HT1080 (cell line): ENCODE results near the gene DNAJC1. TPM values are rescaled to one million over a fixed set of nuclear protein-coding genes. Genes with fewer than 3 reads are reported as not detected.
"Not testable (repeated sequence)": the region's sequence is repeated elsewhere in the genome, so short reads cannot be mapped to it uniquely, and the experiment has no call there.

Experiments used
- DNase-seq: peaks from one replicate; pipeline ENCODE4 v3.0.0-alpha.2; 2015; ENCODE audit warnings: low read depth
- total RNA-seq: library from RNA; depleted of rRNA; stranded (reverse); fragments of >200 nt; shearing (Covaris generic); gene quantifications from 2 replicates; pipeline ENCODE4 v1.2.3, GENCODE V29; 2014

The DNAJC1 gene
- total RNA-seq, 1 experiment from 2014 or later: 21.8 TPM

DNA sequence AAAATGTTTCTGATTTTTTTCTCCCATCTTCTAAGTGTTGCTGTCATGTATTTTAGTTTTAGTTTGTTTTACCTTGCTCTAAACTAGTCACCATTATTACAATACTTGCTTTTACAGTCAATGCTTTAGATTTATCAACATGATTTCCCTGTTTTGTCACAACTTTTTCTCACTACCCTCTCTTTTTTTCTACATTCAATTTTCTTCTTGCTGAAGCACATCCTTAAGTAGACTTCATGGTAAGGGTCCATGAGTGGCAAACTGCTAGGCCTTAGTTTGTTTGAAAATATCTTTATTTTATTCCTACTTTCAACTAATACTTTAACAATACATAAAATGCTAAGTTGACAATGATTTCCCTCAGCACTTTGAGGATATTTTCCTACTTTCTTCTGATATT lies 173.5 kb downstream of the DNAJC1 start:
- DNase-seq: no peak

DNA sequence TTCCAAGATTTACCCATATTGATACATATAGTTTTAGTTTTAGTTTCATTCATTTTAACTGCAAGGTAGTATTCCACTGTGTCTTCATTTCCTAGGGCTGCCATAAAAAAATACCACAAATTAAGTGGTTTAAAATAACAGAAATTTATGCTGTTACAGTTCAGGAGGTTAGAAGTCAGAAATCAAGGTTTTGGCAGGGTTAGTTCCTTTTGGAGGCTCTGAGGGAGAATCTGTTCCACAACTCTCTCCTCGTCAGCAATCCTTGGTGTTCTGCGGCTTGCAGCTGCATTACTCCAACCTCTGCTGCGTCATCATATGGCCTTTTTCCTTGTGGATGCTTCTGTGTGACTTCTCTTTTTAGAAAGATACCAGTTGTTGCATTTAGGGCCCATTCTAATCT lies 176.2 kb downstream of the DNAJC1 start:
- DNase-seq: no peak

DNA sequence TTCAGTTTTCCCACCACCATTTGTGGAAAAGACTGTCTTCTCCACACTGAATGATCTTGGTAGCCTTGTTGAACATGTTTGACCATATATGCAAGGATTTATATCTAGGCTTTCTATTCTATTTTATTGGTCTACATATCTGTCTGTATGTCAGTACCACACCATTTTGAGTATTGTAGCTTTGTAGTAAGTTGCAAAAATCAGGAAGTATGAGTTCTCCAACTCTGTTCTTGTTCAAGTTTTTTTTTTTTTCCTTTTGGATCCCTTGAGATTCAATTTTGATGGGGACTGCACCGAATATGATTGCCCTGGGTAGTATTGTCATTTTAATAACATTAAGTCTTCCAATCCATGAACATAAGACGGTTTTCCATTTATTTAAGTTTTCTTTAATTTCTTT lies 176.8 kb downstream of the DNAJC1 start:
- no peak for DNase-seq

DNA sequence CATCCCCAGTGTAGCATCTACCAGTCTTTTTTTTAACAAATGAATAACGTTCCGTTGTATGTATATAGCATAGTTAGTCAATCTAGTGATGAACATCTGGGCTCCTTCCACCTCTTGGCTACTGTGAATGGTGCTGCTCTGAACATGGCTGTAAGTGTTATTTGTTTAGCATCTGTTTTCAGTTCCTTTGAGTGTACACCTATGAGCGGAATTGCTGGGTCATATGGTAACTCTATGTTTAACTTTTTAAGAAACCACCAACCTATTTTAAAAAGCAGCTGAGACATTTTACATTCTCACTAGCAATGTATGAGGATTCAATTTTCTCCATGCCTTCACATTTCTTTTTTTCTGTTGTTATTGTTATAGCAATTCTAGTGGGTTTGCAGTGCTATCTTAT lies 178.2 kb downstream of the DNAJC1 start:
- DNase-seq: no peak

DNA sequence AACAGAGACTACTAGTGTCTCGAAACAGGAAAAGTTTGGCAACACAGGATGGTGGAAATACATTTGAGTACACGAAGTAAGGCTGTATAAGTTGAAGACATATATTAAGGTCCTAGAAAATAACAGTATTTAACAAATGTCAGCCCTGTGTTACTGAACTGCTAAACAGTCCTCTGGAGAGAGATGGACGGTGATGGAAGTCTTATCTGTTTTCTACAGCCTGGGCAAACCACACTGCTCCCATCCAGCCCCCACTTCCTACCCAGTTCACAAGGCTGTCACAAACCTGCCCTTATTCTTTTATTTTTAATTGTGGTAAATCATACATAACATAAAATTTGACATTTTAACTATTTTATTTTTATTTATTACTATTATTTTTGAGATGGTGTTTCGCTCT lies 179.1 kb downstream of the DNAJC1 start:
- no peak for DNase-seq

DNA sequence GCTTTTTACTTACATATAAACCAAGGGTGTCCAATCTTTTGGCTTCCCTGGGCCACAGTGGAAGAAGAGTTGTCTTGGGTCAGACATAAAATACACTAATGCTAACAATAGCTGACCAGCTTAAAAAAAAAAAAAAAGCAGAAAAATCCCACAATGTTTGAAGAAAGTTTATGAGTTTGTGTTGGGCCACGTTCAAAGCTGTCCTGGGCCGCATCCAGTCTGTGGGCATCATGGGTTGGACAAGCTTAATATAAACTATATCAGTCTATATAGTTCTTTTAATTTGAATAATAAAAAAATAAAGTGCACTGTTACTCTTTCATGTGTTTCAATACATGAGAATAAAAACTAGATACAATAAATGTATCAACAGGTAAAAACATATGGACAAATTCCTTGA lies 179.9 kb downstream of the DNAJC1 start:
- no peak for DNase-seq

DNA sequence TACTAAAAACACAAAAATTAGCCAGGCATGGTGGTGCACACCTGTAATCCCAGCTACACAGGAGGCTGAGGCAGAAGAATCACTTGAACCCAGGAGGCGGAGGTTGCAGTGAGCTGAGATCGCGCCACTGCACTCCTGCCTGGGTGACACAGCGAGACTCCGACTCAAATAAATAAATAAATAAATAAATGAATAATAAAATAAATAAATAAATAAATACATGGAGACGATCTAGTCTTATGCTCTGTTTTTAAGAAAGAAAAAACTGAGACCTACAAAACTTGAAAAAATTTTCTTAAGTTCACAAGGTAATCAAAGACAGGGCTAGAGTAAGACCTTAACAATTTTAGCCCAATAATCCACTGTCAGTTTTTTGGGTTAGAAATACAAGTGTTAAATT lies 181.3 kb downstream of the DNAJC1 start:
- DNase-seq: not testable (repeated sequence)

DNA sequence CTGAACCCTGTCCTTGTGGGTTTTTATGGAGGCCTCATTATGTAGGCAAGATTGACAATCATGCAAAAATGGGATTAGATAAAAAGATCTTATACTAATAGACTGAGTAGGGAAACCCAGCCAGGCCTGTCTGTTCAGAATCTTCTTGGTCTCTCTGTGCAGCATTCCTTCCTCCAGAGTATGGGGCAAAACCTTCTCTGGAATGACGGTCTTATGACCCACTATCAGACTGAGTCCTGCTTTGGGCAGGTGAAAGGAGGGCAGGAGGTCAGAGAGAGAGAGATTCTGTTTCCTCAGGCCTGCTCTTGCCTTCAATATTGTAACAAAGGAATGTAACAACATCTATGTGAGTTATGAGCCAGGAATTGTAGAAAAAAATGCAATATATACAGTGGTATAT lies 182.6 kb downstream of the DNAJC1 start:
- no peak for DNase-seq

DNA sequence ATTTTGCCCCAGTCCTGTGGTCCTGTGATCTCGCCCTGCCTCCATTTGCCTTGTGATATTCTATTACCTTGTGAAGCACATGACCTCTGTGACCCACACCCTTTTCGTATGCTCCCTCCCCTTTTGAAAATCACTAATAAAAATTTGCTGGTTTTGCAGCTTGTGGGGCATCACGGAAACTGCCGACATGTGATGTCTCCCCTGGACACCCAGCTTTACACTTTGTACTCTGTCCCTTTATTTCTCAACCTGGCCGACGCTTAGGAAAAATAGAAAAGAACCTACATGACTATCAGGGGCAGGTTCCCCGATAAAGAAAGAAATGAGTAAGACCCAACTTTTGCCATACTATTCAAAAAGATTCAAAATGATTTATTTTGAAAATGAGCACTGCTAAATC lies 185.1 kb downstream of the DNAJC1 start:
- DNase-seq: not testable (repeated sequence)

DNA sequence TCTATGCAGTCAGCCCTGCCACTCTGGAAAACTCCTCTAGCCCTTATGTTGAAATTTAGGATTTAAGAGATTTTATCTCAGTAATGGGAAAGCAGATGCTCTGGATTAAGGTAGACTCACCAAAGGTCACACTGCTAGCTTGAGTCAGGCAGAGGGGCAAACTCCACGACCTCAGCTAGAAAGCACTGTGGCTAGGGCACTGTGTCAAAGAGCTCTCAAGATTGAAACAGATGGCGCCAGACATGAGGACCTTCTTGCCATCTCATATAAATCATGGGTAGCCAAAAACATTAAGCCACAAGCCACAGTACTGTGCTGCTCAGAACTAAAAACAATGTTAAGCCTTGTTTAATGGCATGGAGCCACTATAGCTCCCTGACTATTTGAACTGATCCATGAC lies 188.7 kb downstream of the DNAJC1 start:
- no peak for DNase-seq

DNA sequence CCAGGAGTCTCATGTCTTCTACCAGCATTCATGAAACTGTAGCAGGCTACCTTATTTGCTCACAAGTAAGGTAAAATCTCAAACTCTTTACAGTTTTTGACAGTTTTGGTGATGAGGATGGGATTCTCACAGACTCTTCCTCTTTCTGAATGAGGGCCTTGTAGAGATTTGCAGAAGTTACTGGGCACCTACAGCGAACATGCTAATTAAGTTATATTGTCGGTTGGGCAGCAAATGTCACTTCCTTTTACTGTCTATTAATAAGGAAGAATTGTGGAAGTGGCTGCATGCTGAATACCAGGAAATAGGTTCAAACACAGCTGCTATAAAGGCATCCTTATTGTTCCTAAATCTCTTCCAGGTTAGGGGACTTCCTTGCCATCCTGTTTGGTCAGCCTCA lies 189.6 kb downstream of the DNAJC1 start:
- DNase-seq: no peak

DNA sequence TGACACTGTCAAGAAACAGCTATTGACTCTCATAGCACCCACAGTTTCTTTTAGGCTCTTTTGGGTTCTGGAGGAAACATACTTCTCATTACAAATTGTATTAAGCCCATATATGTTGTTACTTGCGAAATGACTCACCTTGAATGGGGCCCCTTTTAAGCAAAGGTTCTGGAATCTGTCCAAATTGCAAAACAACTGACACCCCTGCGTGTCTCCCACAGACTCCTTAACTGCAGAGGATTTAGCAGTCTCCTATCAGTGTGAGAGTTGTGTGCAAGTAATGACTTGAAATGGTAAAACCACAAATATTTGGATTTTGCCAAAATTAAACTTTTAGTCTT lies 192.3 kb downstream of the DNAJC1 start:
- DNase-seq: no peak

DNA sequence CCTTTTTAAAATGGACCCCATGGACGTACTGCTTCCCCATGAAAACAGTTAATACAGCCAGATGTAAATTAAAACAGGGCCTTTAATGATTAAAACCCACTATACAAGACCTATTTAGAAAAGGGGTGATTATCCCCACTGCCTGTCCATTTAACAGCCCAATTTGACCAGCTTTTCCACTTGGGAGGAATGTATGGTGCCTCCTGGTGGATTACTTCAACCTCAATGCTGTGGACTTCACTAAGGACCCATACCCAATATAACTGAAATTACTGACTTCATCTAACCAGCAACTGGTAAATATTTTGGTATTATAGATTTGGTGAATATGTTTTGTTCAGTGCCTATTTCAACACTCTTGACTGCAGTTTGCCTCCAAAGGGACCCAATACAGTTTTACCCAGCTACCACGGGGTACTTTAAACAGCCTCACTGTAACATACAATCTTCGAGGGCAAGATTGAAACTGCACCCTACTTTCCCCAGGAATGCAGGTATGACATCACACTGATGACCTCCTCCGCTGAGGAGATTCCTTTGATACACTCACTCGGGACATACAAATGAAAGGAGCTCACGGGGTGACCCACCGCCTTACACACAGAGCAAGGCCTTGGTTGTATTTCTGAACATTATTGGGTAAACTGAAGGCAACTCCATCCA lies 192.8 kb downstream of the DNAJC1 start:
- no peak for DNase-seq

DNA sequence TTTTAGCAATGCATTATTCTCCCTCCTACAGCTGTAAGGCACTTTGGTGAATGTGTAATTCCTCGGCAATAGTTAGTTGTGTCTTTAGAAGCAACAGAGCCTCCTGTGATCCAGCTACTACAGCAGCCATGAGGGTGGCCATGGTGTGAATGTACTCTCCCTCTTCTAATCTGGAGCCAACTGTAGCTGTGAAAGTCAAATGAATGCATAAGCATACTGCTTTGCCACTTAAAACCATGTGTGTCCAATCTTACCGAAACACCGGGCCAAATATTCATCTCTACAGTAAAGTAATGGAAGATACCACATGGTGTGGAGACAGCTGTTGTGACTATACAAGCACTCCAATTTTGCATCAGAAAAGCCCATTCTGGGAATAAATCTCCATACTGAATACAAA lies 195.0 kb downstream of the DNAJC1 start:
- no peak for DNase-seq

DNA sequence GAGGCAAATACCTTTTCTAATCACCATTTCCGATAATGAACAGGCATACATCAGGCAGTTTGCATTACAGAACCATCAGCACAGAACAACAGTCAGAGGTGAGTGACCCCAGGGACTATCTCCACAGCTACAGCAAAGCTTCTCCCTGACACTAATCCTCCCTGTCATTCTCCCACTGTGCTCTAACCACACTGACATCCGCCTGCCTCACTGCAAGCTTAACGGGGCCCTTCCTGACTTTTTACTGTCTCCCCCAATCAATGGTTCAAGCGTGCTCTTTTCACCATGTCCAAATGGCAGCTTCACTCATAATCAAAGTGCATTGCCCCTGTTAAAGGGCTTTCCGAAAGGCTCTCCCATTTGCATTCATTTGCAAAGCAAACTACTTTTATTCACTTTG lies 196.3 kb downstream of the DNAJC1 start:
- DNase-seq: no peak

DNA sequence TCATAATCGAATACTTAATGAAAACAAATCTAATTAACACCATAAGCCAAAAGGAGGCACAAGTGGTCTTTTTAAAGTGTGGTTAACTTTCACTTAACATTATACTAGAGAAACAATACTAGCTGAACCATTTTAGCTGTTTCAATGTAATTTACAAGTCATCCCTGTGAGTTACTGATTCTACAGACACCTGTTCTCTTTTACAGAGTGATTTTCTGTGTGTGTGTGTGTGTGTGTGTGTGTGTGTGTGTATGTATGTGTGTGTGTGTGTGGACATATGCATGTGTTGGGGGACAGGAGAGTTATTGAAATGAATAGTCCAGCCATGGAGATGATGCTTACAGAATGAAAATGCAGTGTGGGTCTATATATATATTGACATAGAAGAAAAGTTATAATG lies 200.2 kb downstream of the DNAJC1 start:
- no peak for DNase-seq

DNA sequence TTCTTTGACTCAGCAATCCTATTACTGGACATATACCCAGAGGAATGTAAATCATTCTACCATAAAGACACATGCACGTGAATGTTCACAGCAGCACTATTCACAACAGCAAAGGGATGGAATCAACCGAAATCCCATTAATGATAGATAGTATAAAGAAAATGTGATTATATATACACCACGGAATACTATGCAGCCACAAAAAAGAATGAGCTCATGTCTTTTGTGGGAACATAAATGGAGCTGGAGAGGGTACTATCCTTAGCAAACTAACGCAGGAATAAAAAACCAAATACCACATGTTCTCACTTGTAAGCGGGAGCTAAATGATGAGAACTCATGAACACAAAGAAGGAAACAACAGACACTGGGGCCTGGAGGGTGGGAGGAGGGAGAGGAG lies 201.9 kb downstream of the DNAJC1 start:
- DNase-seq: no peak

DNA sequence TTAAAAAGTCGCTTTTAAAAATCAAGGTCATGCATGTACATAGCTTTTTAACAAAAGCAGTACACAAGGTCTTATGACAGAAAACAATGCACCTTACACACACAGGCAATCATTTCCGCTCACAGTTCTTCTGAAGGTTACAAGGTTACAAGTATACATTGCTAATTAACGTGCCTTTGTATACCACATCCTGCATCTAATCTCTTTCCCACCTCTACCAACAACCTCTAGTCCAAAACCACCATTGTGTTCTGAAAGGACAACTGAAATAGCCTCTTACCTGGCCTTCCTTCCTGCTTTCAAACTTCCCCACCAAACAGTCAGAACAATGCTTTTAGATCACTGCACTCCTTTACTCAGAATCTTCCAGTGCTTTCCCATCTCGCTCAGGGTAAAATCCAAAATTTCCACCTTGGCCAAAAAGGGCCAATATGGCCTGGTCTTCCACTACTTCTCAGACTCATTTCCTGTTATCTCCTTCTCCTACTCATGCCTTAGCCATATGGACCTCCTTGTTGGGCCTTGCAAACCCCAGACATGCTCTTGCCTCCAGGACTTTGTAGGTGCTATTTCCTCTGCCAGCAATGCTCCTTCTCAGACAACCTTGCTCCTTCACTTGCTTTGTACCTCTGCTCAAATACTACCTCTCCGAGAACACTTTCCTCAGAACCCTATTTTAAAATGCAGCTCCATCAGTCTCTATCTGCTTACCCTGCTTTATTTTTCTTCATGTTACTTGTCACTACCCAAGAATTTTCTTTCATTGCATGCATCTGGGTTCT lies 205.4 kb downstream of the DNAJC1 start:
- DNase-seq: no peak

DNA sequence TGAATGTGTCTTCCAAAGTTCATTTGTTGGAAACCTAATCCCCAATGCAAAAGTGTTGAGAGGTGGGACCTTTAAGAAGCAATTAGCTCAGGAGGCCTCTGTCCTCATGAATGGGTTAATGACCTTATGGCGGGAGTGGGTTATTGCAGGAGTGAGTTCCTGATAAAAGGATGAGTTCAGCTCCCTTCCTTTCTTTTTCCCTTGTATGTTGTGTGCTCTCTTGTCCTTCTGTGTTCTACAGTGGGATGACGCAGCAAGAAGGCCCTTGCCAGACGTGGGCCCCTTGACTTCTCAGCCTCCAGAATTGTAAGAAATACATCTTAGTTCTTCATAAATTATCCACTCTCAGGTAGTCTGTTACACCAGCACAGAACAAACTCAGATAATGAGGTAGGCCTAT lies 206.0 kb downstream of the DNAJC1 start:
- no peak for DNase-seq

DNA sequence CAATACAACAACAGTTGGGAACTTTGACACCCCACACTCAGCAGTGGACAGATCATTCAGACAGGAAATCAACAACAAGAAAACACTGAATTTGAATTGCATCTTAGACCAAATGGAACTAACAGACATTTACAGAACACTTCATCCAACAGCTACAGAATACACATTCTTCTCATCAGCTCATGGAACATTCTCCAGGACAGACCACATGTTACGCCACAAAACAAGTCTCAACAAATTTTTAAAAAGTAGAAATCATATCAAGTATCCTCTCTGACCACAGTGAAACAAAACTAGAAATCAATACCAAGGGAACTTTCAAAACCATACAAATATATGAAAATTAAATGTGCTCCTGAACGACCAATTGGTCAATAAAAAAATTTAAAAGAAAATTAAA lies 212.3 kb downstream of the DNAJC1 start:
- DNase-seq: no peak

DNA sequence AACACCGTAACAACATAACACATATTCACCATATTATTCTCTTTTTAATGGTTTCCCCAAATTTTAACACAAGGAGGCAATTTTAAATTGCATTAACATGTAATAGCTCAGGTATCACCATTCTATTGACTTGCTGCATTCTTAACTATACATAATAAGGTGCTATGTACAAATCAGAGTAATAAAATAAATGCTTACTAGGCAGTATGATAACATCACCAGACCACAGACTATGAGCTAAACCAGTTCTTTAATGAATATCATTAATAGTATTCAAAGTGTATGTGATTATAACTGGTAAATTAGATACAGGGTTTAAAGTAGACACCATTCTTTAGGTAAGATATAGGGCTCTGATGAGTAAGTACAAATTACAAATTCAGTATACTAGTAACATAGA lies 226.6 kb downstream of the DNAJC1 start:
- no peak for DNase-seq

DNA sequence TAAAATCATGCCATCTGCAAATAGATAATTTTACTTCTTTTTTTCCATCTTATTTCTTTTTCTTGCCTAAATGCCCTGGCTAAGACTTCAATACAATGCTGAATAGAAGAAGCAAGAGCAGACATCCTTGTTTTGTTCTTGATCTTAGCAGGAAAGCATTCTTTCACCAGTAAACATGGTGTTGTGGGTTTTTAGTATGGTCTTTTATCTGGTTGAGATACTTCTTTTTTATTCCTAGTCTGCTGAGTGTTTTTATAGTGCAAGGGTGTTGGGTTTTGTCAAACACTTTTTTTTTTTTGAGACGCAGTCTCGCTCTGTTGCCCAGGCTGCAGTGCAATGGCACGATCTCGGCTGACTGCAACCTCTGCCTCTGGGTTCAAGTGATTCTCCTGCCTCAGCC lies 232.3 kb downstream of the DNAJC1 start:
- no peak for DNase-seq

DNA sequence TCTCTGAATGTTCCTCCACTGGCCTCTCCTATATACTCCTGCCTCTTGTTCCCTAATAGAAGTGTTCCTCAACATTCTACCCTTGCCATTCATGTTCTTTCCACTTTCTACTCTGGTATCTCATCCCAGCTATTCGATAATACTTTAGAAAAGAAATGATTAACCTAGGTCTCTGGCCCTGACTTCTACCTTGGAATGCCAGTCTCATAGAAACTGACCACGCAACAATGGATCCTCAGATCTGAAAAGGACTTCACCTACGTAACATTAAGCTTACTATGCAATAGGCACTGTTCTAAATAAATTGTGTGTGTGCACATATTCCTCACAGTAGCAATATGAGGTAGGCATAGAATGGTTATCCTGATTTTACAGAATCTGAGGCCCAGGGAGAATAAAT lies 234.5 kb downstream of the DNAJC1 start:
- no peak for DNase-seq
